RWPE1 (cell line): ENCODE measurements around the gene NBPF19.
"Not testable (repeated sequence)": the region's sequence is repeated elsewhere in the genome, so short reads cannot be mapped to it uniquely, and the experiment has no call there.

Experiments
- CTCF ChIA-PET: fragments of 350-600 bp; sonication (Branson Sonifier 250); formaldehyde crosslinking; extraction: SDS; loops from one replicate; lab custom pipeline; 2021; lab: Yijun Ruan, JAX
- POLR2A ChIA-PET: fragments of 400-600 bp; formaldehyde crosslinking; extraction: SDS; loops from one replicate; lab custom pipeline; 2020; ENCODE audit warnings: antibody characterized with exemption; ENCODE audit not compliant: low non-redundant PET; lab: Yijun Ruan, JAX
- DNase-seq: peaks from one replicate; pipeline ENCODE4 v3.0.0; 2012; ENCODE audit warnings: low spot score
- H3K27ac ChIP-seq: fragments of 450-650 bp; 2 replicates; pipeline ENCODE4 v1.5.1; 2017

NBPF19 gene, protein sequence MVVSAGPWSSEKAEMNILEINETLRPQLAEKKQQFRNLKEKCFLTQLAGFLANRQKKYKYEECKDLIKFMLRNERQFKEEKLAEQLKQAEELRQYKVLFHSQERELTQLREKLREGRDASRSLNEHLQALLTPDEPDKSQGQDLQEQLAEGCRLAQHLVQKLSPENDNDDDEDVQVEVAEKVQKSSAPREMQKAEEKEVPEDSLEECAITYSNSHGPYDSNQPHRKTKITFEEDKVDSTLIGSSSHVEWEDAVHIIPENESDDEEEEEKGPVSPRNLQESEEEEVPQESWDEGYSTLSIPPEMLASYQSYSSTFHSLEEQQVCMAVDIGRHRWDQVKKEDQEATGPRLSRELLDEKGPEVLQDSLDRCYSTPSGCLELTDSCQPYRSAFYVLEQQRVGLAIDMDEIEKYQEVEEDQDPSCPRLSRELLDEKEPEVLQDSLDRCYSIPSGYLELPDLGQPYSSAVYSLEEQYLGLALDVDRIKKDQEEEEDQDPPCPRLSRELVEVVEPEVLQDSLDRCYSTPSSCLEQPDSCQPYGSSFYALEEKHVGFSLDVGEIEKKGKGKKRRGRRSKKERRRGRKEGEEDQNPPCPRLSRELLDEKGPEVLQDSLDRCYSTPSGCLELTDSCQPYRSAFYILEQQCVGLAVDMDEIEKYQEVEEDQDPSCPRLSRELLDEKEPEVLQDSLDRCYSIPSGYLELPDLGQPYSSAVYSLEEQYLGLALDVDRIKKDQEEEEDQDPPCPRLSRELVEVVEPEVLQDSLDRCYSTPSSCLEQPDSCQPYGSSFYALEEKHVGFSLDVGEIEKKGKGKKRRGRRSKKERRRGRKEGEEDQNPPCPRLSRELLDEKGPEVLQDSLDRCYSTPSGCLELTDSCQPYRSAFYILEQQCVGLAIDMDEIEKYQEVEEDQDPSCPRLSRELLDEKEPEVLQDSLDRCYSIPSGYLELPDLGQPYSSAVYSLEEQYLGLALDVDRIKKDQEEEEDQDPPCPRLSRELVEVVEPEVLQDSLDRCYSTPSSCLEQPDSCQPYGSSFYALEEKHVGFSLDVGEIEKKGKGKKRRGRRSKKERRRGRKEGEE (N-terminal part only)

DNA sequence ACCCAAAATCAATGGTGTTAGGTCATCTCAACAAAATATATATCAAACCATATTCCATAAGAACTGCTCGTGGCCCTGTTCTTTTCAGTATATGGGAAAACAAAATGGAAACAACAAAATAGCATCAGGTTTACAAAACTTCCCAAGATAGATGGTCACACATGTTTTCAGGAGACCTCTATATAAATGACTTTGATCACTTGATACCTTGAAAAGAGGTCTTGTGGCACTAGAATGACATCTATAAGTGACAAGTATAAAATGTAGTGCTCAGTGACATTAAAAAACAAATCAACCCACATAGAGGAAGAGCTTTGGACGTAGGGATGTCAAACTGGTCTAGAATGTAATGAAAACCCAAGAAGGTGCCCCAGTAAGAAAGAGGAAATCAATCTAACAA lies at the start of gene NBPF19:
Gene NBPF19, plus strand, starts transcription at position 301 of the 400 bp plus-strand sequence. CDS start 888 bp downstream, outside the sequence.
- H3K27ac ChIP-seq, POLR2A ChIA-PET, DNase-seq, CTCF ChIA-PET: not testable (repeated sequence)

DNA sequence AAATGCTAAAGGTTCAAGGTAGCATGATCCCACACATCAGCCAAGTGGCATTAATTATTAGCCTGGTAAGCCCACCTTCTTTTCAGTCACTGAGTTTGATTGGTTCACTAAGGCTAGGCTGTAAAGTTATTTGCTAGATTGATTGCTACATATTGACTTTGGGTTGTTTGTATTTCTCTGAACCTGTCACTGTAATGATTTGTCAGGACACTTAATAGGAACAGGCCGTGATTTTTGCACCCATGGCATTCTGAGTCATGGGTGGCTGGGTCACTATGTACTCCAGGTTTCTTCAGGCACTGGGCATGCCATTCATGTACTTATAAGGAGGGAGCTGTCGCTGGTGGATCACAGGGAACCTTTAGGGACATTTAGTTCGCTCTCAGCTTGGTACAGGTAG lies 46.5 kb upstream of the NBPF19 start:
- H3K27ac ChIP-seq, CTCF ChIA-PET, DNase-seq, POLR2A ChIA-PET: not testable (repeated sequence)

- POLR2A ChIA-PET, DNase-seq, CTCF ChIA-PET, H3K27ac ChIP-seq: not testable (repeated sequence)
Observed at GRCh38 chr1:149445451-149445850, 29.4 kb upstream of the NBPF19 start.

DNA sequence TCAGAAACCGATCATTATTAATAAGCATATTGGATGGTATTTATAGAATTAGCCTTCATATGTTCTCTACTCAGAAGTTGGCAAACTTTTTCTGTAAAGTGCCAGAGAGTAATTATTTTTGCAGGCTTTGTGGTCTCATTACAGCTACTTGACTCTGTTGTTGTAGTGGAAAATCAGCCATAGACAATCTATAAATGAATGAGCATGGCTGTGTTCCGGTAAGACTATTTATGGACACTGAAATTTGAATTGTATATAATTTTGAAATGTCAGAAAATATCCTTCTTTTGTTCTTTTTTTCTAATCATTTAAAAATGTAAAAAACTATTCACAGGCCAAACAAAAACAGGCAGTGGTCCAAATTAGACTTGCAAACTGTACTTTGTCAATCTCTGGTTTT lies 22.6 kb upstream of the NBPF19 start:
- H3K27ac ChIP-seq, POLR2A ChIA-PET, CTCF ChIA-PET: not testable (repeated sequence)

DNA sequence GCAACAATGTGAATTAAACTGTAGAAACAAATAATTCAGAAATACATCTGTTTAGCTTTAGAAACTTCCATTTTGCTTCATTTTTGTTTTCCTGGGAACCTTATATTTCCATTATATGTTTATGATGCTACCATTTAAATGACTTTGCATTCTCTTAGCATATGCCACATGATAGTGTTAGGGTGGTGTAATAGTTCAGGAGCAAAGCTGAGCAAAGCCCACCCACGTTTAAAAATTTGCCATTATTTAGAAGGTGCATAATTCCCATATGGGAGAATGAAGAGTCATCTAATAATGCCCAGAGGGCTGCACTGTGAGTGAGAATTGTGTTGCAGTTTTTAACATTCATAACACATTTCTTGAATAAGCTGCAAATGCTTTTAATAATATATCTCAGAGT lies 22.2 kb upstream of the NBPF19 start:
- H3K27ac ChIP-seq, POLR2A ChIA-PET, DNase-seq, CTCF ChIA-PET: not testable (repeated sequence)

More for the DNA sequence above, 22.6 kb upstream of the NBPF19 start:
- not testable (repeated sequence) for DNase-seq

DNA sequence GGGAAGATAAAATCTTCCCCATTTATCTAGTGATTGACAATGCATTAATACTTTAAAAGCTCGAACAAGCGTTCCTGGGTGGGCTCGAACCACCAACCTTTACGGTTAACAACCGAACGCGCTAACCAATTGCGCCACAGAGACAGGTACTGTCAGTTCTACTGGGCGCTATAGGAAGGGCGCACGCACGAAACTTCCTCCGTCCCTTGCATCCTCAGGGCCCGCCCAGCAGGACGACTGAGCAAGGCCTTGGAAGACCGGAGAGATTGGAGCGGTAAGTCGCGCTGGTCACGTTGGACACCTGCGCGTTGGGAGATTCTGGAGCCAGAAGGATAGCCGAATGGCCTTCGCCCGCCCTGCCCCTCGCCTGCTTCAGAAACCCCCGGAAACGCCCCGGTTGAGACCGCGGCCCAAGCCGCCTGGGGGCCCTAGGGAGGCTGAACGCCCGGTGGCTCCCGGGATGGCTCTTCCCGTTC lies 83.5 kb downstream of the NBPF19 start:
- POLR2A ChIA-PET, H3K27ac ChIP-seq, DNase-seq, CTCF ChIA-PET: not testable (repeated sequence)

DNA sequence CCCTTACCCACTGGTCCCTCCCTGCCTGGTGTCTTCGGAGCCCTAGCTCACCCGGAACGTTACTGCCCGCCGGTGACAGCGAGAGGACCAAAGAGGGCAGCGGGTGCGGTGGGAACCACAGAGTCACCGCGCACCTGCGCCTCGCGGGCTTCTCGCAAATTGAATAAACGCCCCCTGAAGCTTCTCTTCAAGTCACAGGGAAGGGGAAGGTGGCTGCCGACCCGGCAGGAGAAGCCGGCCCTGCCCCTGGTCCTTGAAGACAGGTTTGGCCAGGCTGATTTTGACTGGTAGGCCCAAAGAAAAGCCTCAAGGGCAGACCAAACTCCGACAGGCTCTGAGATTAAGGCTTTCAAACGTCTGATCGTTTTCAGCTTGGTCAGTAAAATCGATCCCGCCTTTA lies 87.0 kb downstream of the NBPF19 start:
- CTCF ChIA-PET, POLR2A ChIA-PET, DNase-seq, H3K27ac ChIP-seq: not testable (repeated sequence)

DNA sequence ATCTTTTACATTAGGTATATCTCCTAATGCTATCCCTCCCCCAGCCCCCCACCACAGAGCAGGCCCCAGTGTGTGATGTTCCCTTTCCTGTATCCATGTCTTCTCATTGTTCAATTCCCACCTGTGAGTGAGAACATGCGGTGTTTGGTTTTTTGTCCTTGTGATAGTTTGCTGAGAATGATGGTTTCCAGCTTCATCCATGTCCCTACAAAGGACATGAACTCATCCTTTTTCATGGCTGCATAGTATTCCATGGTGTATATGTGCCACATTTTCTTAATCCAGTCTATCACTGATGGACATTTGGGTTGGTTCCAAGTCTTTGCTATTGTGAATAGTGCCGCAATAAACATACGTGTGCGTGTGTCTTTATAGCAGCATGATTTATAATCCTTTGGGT lies 90.6 kb downstream of the NBPF19 start:
- DNase-seq, CTCF ChIA-PET, H3K27ac ChIP-seq, POLR2A ChIA-PET: not testable (repeated sequence)

DNA sequence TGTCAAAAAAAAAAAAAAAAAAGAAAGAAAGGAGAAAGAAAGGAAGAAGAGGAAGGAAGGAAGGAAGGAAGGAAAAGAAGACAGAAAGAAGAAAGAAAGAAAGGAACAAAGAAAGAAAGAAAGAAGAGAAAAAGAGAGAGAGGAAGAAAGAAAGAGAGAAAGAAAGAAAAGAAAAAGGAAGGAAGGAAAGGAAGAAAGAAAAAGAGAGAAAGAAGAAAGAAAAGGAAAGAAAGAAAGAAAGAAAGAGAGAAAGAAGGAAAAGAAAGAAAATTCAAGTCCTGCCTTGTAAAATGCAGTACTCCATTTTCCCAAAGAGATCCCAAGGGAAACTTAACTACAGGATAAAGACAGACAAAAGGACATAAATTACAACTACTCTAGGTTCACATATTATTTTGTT lies 97.9 kb downstream of the NBPF19 start:
- POLR2A ChIA-PET, DNase-seq, H3K27ac ChIP-seq, CTCF ChIA-PET: not testable (repeated sequence)

- DNase-seq, POLR2A ChIA-PET, H3K27ac ChIP-seq, CTCF ChIA-PET: not testable (repeated sequence)
Observed at GRCh38 chr1:149585592-149585991, 110.7 kb downstream of the NBPF19 start.
